Type B pancreatic cell (in vitro differentiated cells): ENCODE results near the gene COL24A1. TPM values are rescaled to one million over a fixed set of nuclear protein-coding genes. Genes with fewer than 3 reads are reported as not detected.
A peak's percentile ranks its signal among the peaks of the same experiment; 100 is the strongest.

ENCODE experiments used
- DNase-seq: peaks from one replicate; pipeline ENCODE4 v3.0.0; 2021; ENCODE audit warnings: mixed read lengths; ENCODE audit not compliant: unreplicated experiment; ENCODE audit errors: extremely low spot score
- H3K27ac Mint-ChIP-seq: 2 replicates; pipeline ENCODE4 v1.8.0; 2021; ENCODE audit warnings: mild to moderate bottlenecking, mixed read lengths
- H3K27me3 Mint-ChIP-seq: 2 replicates; pipeline ENCODE4 v1.8.0; 2021; ENCODE audit warnings: mixed read lengths
- H3K36me3 Mint-ChIP-seq: 2 replicates; pipeline ENCODE4 v1.8.0; 2021; ENCODE audit warnings: mixed read lengths
- H3K4me1 Mint-ChIP-seq: one replicate; pipeline ENCODE4 v1.8.0; 2021; ENCODE audit warnings: mixed read lengths; ENCODE audit not compliant: unreplicated experiment
- H3K4me3 Mint-ChIP-seq: 2 replicates; pipeline ENCODE4 v1.8.0; 2021; ENCODE audit warnings: mild to moderate bottlenecking, mixed read lengths
- H3K9me3 Mint-ChIP-seq: 2 replicates; pipeline ENCODE4 v1.8.0; 2021; ENCODE audit warnings: mixed read lengths
- total RNA-seq: library from RNA; stranded (reverse); gene quantifications from 2 replicates; pipeline ENCODE4 v1.2.1, GENCODE V29; 2021; ENCODE audit warnings: low replicate concordance
- TF ChIP-seq, protein P1 (sequence below): fragments of 200-600 bp; sonication (generic); conservative IDR thresholded peaks from 2 replicates; pipeline ENCODE4 v1.5.0; 2021; ENCODE audit warnings: antibody characterized with exemption, mild to moderate bottlenecking

Gene COL24A1
- total RNA-seq, 1 donor from 2014 or later = 7.2 TPM

- TF ChIP-seq, protein P1, sequence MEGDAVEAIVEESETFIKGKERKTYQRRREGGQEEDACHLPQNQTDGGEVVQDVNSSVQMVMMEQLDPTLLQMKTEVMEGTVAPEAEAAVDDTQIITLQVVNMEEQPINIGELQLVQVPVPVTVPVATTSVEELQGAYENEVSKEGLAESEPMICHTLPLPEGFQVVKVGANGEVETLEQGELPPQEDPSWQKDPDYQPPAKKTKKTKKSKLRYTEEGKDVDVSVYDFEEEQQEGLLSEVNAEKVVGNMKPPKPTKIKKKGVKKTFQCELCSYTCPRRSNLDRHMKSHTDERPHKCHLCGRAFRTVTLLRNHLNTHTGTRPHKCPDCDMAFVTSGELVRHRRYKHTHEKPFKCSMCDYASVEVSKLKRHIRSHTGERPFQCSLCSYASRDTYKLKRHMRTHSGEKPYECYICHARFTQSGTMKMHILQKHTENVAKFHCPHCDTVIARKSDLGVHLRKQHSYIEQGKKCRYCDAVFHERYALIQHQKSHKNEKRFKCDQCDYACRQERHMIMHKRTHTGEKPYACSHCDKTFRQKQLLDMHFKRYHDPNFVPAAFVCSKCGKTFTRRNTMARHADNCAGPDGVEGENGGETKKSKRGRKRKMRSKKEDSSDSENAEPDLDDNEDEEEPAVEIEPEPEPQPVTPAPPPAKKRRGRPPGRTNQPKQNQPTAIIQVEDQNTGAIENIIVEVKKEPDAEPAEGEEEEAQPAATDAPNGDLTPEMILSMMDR = no peak
- peaks cover 11% of the 10 kb centered on the region for H3K4me1 Mint-ChIP-seq
- DNase-seq = no peak
- no peak overlapping the region for H3K4me3 Mint-ChIP-seq
- no peak overlapping the region for H3K27ac Mint-ChIP-seq
- no peaks in the 10 kb centered on the region for H3K9me3 Mint-ChIP-seq
- H3K36me3 Mint-ChIP-seq = no peaks in the 10 kb centered on the region
- peaks cover 53% of the 10 kb centered on the region for H3K27me3 Mint-ChIP-seq
These were observed 3.2 kb upstream of the COL24A1 start for GRCh38 chr1:86159800-86160199.

- Mint-ChIP-seq H3K27me3 (peaks cover 80% of the 10 kb centered on the region), H3K4me1 (peaks cover 17% of the 10 kb centered on the region), H3K36me3 (no peaks in the 10 kb centered on the region), H3K9me3 (no peaks in the 10 kb centered on the region), H3K4me3 (peak overlapping the region; percentile 90), H3K27ac (no peak overlapping the region)
- DNase-seq = peak; percentile 67
- TF ChIP-seq, protein P1 = no peak
These were observed 586 bp downstream of the COL24A1 start for GRCh38 chr1:86155807-86156565.

DNA sequence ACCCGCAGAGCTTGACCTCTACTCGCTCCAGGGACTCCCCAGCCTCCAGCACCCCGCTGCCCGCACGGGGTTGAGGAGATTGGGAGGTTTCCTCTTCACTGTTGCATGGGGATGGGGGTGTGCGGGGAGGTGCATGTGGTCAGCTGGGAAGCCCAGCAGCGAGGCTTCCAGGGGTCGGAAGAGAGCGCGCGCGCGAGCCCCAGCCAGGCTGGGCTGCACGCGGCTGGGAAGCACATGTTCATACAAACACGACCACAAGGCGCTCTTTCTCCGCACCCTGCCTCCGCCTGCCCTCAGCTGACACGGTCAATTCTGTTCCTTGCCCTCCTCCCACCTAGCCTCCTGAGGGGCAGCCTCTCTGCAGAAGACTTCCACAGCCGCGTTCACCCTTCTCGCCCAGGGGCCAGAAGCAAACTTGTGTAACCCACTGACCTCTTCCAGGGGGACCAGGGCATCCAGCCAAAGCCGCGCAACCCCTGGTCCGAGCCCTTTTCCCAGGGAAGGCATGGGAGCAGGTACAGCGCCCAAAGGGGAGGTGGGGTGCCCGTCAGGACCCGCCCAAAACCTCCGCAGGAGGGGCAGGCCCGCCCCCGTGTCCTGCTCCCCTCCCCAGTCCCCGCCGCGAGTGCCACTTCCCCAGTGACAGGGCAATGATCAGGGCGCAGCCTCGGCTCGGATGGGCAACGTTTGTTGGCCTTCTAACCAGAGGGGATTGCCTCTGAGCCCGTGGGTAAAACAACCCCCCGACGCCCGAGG, 1.3 kb downstream of the COL24A1 start:
- Mint-ChIP-seq H3K27me3 (peaks cover 80% of the 10 kb centered on the region), H3K36me3 (no peaks in the 10 kb centered on the region), H3K27ac (no peak overlapping the region), H3K4me1 (peaks cover 17% of the 10 kb centered on the region), H3K9me3 (no peaks in the 10 kb centered on the region), H3K4me3 (peak overlapping the region; percentile 90)
- TF ChIP-seq, protein P1 = no peak
- peak; percentile 68 for DNase-seq

- DNase-seq = peak; percentile 67
- TF ChIP-seq, protein P1 = no peak
- peak overlapping the region; percentile 79 for H3K4me3 Mint-ChIP-seq
- H3K9me3 Mint-ChIP-seq = no peaks in the 10 kb centered on the region
- peaks cover 17% of the 10 kb centered on the region for H3K4me1 Mint-ChIP-seq
- peaks cover 80% of the 10 kb centered on the region for H3K27me3 Mint-ChIP-seq
- H3K27ac Mint-ChIP-seq = no peak overlapping the region
- no peaks in the 10 kb centered on the region for H3K36me3 Mint-ChIP-seq
These were observed 2.0 kb downstream of the COL24A1 start for GRCh38 chr1:86154571-86155050.

DNA sequence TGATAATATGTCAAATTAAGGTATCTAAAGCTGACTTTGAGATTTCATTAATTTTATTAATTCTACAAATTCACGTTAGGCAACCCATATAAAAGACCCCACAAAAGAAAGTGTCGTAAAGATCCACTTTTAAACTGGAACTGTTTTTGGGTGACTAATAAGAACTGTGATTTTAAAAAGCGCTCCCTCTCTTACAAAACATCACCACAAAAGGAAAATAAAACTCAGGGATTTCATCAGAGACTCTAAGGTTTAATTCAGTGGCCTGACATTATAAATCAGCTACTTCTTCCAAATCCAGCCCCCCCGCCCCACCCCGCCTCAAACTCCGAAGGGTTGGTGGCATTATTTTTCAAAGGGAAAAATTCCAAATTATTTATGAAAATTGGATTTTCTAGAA, 2.7 kb downstream of the COL24A1 start:
- no peak overlapping the region for H3K4me3 Mint-ChIP-seq
- no peaks in the 10 kb centered on the region for H3K9me3 Mint-ChIP-seq
- H3K27me3 Mint-ChIP-seq = peaks cover 75% of the 10 kb centered on the region
- H3K36me3 Mint-ChIP-seq = no peaks in the 10 kb centered on the region
- TF ChIP-seq, protein P1 = no peak
- no peak for DNase-seq
- H3K4me1 Mint-ChIP-seq = peaks cover 17% of the 10 kb centered on the region
- no peak overlapping the region for H3K27ac Mint-ChIP-seq
